GM18498 (cell line): ENCODE measurements around the gene TCF3.
"Not testable (repeated sequence)": the region's sequence is repeated elsewhere in the genome, so short reads cannot be mapped to it uniquely, and the experiment has no call there.

Source experiments
- ATAC-seq: cut with Tn5 transposase; IDR thresholded peaks from one replicate; pipeline ENCODE4 v1.9.1; 2021; ENCODE audit warnings: mild to moderate bottlenecking, moderate library complexity; ENCODE audit not compliant: unreplicated experiment

TCF3 gene

DNA sequence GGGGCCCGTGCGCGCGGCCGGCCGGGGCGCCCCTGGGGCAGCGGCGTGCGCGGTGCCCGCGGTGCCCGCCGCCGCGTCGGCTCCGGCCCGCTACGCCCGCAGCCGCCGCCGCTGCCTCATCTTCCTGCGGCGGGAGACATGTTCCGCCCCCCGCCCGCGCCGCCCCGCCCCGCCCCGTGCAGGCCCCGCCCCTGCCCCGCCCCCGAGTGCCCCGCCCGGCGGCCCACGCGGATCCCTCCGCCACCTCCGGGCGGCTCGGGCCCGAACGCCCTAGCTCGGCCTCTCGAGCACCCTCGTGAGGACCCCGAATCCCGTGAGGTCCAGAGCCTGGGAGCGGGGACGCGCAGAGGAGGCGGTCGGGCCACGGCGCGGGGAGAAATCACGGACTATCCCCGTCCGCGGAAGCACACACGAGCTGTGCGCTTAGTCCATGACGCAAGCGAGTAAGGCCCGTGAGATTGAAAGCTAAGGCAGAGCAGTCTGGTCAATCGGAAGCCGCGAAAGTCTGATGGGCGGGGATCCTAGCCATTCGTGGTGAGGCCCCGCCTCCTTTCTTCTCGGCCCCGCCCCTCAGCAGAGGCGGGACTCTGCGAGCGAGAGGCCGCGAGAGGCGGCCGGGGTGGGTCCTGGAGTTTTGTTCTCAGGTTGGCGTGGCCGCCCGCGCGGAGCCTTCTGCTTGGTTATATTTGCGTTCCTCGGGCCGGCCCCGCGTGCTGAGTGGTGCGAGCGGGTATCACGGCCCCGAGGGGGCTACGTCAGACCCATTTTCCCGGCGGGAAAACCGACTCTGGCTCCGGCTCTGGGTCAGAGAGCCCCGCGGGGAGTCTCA, at the start of gene TCF3:
Gene TCF3 (minus strand): TSS at position 145 of the 829 bp plus-strand sequence. CDS start 2,367 bp downstream, outside the sequence.
- peak; percentile 72 for ATAC-seq

- no peak for ATAC-seq
Observed at GRCh38 chr19:1700733-1701663, 48.6 kb upstream of the TCF3 start.

- ATAC-seq: no peak
Observed at GRCh38 chr19:1699998-1700732, 47.8 kb upstream of the TCF3 start.

DNA sequence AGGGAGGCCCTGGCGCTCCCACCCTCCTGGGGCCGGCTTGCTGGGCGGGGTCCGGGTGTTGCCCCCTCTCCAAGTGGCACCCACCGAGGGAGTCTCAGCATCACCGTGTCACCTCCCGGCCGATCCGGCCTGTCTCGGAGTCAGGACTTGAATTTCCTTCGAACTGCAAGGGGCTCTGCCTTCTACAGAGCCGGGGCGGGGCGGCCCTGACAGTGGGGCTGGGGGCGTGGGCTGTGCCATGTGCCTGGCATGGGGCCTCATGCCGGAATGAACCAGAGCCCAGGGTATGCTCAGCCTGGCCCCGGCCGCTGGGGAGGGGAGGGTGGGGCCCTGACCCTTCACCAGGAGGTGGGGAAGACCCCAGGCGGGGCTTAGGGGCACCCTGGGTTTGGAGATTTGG, 47.0 kb upstream of the TCF3 start:
- ATAC-seq: no peak

DNA sequence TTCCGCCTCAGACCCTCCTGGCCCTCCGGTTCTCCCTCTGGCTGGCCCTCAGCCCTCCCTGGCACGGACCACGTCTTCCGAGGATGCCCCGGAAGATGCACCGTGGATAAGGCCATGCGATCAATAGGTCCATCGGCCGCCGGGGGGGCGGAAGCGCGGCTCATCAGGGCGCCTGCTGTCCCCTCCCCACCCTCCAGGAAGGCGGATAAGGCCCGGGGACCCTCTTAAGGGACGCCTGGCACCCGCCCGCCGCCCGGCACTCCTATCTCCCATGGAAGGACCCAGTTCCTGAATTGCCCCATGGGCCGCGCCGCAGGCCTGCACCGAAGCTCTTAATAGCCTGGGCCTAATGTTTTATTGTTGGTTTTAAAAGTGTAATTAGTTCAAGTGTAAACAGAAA, 46.2 kb upstream of the TCF3 start:
- no peak for ATAC-seq

DNA sequence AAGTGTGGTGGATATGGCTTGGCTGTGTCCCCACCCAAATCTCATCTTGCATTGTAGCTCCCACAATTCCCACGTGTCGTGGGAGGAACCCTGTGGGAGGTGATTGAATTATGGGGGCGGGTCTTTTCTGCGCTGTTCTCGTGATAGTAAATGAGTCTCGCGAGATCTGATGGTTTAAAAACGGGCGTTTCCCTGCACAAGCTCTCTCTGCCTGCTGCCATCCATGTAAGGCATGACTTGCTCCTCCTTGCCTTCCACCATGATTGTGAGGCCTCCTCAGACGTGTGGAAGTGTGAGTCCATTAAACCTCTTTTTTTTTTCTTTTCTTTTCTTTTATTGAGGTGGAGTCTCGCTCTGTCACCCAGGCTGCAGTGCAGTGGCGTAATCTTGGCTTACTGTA, 43.1 kb upstream of the TCF3 start:
- not testable (repeated sequence) for ATAC-seq

DNA sequence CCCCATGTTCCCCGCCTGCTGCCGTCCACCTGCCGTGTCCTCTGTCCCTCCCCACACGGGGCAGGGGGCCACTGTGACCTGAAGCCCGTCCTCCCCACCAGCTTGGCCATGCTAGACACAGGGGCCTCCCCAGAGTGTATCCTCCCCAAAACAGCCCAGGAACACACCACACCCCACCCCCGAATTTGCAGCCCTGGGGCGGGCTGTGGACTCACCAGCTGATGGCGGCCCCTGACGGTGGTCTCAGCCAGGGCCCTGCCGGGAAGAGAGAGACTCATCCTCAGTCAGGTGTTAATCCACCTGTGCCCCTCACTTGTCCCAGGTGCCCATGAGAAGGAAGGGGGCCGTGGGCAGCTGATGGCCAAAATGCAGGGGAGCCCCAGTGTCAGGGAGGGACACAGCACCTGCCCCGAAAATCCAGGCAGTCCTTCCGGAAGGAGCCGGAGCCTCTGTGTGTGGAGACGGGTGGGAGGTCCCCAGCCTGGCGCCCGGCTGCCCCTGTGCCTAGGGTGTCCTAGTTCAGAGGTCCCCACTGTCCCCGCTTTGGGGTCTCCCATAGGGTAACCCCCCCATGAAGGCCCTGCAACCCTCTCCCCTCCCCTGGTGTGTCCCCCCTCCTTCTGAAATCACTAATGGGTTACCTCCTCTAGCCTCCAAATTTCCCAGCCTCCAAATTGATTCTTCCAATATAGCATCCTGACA, 39.3 kb upstream of the TCF3 start:
- no peak for ATAC-seq

DNA sequence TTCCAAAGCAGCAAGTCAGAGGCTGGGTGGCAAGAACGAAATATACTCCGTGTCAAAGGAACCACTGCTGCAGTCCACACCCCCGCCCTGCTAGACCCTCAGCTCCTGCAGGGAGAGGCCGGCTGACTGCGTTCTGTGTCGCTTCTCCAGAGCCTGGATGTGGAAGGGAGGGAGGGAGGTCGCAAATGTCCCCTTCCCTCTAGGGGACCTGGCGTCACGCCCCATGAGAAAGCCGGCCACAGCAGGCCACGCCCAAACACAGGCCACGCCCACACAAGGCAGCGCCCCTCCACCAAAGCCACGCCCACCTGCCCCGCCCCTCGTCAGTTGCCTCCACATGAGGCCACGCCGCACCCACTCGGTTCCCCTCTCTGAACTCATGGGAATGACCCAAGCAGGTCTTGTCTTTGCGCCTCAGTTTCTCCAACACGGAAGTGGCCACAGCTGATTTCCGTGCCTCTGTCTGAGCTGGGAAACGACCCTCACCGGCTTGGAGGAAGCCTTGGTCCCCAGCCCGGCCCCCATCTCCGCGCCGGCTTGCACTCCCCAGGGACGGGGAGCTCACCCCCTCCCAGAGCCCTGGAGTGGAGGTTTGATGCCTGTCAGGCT, 38.4 kb upstream of the TCF3 start:
- no peak for ATAC-seq

DNA sequence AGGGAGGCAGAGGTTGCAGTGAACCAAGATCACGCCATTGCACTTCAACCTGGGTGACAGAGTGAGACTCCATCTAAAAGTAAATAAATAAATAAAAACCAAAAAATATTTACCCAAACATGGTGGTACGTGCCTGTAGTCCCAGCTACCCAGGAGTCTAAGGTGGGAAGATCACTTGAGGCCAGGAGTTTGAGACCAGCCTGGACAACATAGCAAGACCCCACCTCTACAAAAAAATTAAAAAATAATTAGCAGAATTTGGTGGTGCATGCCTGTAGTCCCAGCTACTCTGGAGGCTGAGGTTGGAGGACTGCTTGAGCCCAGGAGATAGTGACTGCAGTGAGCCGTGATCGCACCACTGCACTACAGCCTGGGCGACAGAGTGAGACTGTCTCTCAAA, 33.4 kb upstream of the TCF3 start:
- ATAC-seq: not testable (repeated sequence)

- ATAC-seq: no peak
Observed at GRCh38 chr19:1685046-1685445, 32.6 kb upstream of the TCF3 start.

DNA sequence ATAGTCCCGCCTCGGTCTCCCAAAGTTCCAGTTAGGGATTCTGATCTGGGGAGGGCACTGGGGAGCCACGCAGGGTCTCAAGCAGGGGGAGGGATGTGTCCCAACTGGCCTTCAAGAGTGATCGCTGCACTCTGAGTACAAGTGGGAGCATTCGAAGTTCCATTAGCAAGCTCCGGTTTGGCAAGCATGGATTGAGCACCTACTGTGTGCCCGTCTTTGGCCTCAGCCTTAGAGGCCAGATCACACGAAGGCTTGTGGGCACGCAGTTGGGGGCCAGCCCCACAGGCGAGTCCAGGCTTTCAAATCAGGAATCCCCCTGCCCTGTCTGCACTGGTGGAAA, 32.1 kb upstream of the TCF3 start:
- ATAC-seq: no peak

DNA sequence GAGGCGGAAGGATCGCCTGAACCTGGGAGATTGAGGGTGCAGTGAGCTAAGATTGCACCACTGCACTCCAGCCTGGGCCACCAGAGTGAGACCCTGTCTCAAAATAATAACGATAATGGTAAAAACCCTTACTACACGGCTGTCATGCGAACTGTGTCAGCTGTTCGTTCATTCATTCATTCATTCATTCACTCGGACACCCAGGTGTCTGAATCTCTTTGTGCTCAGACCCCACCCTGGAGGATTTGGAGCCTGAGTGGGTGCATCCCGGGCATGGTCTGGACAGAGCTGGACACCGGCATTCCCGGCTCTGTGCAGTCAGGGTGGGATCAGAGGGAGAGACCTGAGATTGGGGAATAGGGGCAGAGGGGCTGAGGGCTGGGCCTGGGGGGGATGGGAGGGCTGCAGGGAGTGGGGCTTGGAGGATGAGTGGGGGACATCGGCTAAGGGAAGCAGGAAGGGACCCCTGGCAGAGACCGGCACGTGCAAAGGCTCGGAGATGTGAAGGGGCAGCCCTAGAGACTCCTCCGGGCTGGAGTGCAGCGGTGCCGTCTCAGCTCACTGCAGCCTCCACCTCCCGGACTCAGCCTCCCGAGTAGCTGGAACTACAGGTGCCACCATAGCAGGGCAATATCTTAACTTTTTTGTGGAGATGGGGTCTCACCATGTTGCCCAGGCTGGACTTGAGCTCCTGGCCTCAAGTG, 31.6 kb upstream of the TCF3 start:
- no peak for ATAC-seq

DNA sequence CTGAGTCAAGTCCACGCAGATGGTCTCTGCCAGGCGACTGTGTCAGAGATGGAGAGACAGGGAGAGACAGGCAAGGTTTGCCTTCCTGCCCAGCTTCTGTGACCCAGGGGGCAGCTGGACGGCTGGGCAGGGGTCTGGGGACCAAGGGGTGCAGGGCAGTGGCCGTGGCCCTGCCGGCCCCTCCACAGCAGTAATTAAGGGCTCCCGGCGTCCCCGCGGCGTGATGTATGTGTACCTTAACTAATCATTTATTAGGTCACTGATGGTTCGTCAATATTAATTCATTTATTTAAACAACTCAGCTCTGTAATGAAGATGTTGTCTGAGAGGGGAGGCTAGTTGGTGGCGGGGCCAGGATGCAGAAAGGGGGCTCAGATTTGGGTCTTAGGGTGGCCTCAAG, 28.6 kb upstream of the TCF3 start:
- no peak for ATAC-seq

- ATAC-seq: no peak
Observed at GRCh38 chr19:1678073-1678472, 25.7 kb upstream of the TCF3 start.

DNA sequence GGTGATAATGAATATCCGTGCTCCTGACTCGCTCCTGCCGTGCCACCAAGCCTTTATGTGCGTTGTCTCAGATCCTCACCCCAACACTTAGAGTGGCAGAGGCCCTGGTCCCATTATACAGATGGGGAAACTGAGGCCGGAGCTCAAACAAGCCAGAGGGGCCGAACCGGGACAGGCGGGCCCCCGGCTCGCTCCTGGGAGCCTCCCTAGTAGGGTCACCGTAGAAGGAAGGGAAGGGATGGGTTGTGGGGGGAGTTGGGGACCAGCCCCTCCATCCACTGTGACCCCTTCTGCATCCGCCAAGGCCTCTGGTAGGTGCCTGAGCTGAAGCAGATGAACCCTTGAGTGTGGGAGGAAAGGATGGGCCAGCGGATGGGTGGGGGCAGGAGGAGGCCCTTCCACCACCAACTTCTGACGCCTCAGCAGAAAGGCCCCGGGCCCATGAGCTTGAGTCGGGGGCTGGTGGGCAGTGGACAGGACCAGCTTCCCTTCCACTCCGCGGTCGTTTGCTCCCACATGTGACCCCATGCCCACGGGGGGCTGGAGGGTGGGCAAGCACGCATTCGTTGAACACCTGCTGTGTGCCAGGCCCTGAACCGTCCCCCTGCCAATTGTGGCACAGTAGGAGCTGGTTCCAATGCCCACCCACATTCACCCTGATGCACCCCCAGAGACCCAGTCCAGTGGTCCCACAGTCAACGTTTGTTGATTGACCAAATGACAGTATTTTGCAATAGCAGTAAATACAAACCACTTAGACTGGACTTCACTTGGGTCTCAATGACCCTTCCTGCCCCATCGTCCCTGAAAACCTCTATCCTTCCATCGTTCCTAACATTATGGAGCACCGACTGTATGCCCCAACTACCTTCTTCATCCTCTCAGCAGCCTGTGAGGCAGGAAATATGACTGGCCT, 24.2 kb upstream of the TCF3 start:
- ATAC-seq: no peak

DNA sequence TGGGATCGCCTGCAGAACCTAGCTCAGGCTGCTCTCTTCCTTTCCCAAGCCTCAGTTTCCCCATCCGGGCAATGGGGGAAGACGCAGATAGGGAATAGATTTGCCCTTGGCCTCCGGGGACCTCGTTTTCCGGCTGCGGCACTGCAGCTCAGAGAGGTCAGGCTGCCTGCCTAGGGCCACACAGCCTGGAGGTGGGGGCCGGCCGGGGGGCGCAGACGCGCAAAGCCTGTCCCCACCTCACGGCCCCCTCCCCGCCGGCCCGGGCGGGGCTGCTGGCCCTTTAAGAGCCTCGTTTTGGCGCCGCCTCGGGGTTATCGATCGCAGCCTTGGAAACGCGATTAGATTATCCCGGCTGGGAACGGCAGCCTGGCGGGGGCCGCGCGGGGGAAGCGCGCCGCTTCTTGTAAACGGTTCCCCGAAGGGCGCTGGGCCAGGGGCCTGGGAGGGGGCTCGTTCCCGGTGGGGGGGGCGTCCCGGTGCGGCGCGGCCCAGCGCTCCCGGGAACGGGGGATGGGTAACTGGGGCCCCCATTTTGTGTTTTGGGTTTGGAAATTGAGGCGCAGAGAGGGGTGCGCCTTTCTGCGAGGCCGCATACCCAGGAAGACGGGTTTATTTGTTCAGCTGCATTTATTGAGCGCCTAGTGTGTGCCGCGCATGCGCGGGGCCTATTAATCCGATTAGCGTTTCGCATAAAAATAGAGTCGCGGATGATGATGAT, 23.4 kb upstream of the TCF3 start:
- no peak for ATAC-seq

GRCh38 chr19:1674293-1674679, 21.9 kb upstream of the TCF3 start:
- ATAC-seq: no peak
